Esophagus (tissue), 2 donors: Measurements from ENCODE around the gene HS3ST4. TPM values are rescaled to one million over a fixed set of nuclear protein-coding genes. Genes with fewer than 3 reads are reported as not detected.
"Not testable (repeated sequence)": the region's sequence is repeated elsewhere in the genome, so short reads cannot be mapped to it uniquely, and the experiment has no call there.

Experiments used
- H3K27ac ChIP-seq, 2 donors: one replicate each; pipeline ENCODE4 v1.5.1; 2013; ENCODE audit warnings: low read depth in 2 of 2, mild to moderate bottlenecking in 2 of 2, inconsistent platforms in 1 of 2, low read length in 1 of 2, moderate library complexity in 1 of 2
- H3K27me3 ChIP-seq, 2 donors: one replicate each; pipeline ENCODE4 v1.6.1; 2013; ENCODE audit warnings: low read length in 2 of 2, control low read depth in 1 of 2, mild to moderate bottlenecking in 1 of 2; ENCODE audit not compliant: insufficient read depth in 2 of 2, control insufficient read depth in 1 of 2
- H3K36me3 ChIP-seq, 2 donors: one replicate each; pipeline ENCODE4 v1.6.1; 2013; ENCODE audit warnings: low read length in 1 of 2; ENCODE audit not compliant: control insufficient read depth in 2 of 2, insufficient read depth in 2 of 2
- H3K4me1 ChIP-seq, 2 donors: one replicate each; pipeline ENCODE4 v1.6.1; 2013; ENCODE audit warnings: low read length in 1 of 2; ENCODE audit not compliant: control insufficient read depth in 2 of 2, insufficient read depth in 2 of 2
- H3K4me3 ChIP-seq, 2 donors: one replicate each; pipeline ENCODE4 v1.5.1; 2013; ENCODE audit warnings: low read length in 2 of 2, mild to moderate bottlenecking in 2 of 2, low read depth in 1 of 2, moderate library complexity in 1 of 2
- H3K9me3 ChIP-seq, 2 donors: one replicate each; pipeline ENCODE4 v1.6.1; 2013; ENCODE audit warnings: mild to moderate bottlenecking in 2 of 2, low read depth in 1 of 2, low read length in 1 of 2, moderate library complexity in 1 of 2; ENCODE audit not compliant: control insufficient read depth in 2 of 2, insufficient read depth in 1 of 2
- WGBS, 2 donors: extraction: QIAGEN DNeasy Blood & Tissue Kit; methylation state at CpG; one replicate each; pipeline ENCODE4 v1.1.7; 2013; 5-methylcytosine and 5-hydroxymethylcytosine counted together
- polyA plus RNA-seq, 2 donors: library from polyadenylated mRNA; stranded (reverse); fragments of 200-250 nt; gene quantifications; one replicate each; pipeline ENCODE4 v1.2.3, GENCODE V29; 2013
- donor health status: healthy with polysubstance abuse.
- donor health status: Bipolar disorder and iron deficiency.

HS3ST4 gene
- polyA plus RNA-seq, 2 donors = 0.08 to 0.16 TPM

- Histone ChIP-seq H3K4me1 (no peaks in the 10 kb centered on the region), H3K9me3 (no peaks in the 10 kb centered on the region), H3K27ac (no peak overlapping the region), H3K27me3 (no peaks in the 10 kb centered on the region), H3K36me3 (no peaks in the 10 kb centered on the region), H3K4me3 (no peak overlapping the region)
- WGBS, 2 donors = 47 to 51% methylated on average over 9 of the region's 9 CpGs
Observed at GRCh38 chr16:26071101-26071866, 379.5 kb downstream of the HS3ST4 start.

GRCh38 chr16:26078716-26079355, 387.1 kb downstream of the HS3ST4 start:
- H3K36me3 ChIP-seq = no peaks in the 10 kb centered on the region
- H3K27ac ChIP-seq = no peak overlapping the region
- H3K4me3 ChIP-seq = no peak overlapping the region
- H3K4me1 ChIP-seq = no peaks in the 10 kb centered on the region
- 12 to 13% methylated on average over 10 of the region's 10 CpGs for WGBS, 2 donors
- no peaks in the 10 kb centered on the region for H3K9me3 ChIP-seq
- H3K27me3 ChIP-seq = no peaks in the 10 kb centered on the region

GRCh38 chr16:26087091-26087490, 395.3 kb downstream of the HS3ST4 start:
- no peaks in the 10 kb centered on the region for H3K4me1 ChIP-seq
- no peaks in the 10 kb centered on the region for H3K36me3 ChIP-seq
- H3K27me3 ChIP-seq = no peaks in the 10 kb centered on the region
- WGBS, 2 donors = 51 to 53% methylated on average over 2 of the region's 2 CpGs
- no peak overlapping the region for H3K27ac ChIP-seq
- no peak overlapping the region for H3K4me3 ChIP-seq
- no peaks in the 10 kb centered on the region for H3K9me3 ChIP-seq

- Histone ChIP-seq H3K4me3 (no peak overlapping the region), H3K36me3 (no peaks in the 10 kb centered on the region), H3K4me1 (no peaks in the 10 kb centered on the region), H3K9me3 (no peaks in the 10 kb centered on the region), H3K27me3 (no peaks in the 10 kb centered on the region), H3K27ac (no peak overlapping the region)
- WGBS, 2 donors = 94 to 98% methylated on average over 1 of the region's 1 CpG
Observed at GRCh38 chr16:26091511-26091910, 399.8 kb downstream of the HS3ST4 start.

GRCh38 chr16:26098206-26098605, 406.4 kb downstream of the HS3ST4 start:
- H3K27me3 ChIP-seq, H3K4me1 ChIP-seq, H3K9me3 ChIP-seq, H3K27ac ChIP-seq, H3K4me3 ChIP-seq, H3K36me3 ChIP-seq: not testable (repeated sequence)
- WGBS, 2 donors = 87 to 97% methylated on average over 3 of the region's 3 CpGs

- 44 to 55% methylated on average over 6 of the region's 6 CpGs for WGBS, 2 donors
- Histone ChIP-seq H3K27ac (no peak overlapping the region), H3K4me3 (no peak overlapping the region), H3K9me3 (no peaks in the 10 kb centered on the region), H3K27me3 (no peaks in the 10 kb centered on the region), H3K36me3 (no peaks in the 10 kb centered on the region), H3K4me1 (no peaks in the 10 kb centered on the region)
Observed at GRCh38 chr16:26102369-26102768, 410.6 kb downstream of the HS3ST4 start.

GRCh38 chr16:26108836-26109505, 417.2 kb downstream of the HS3ST4 start:
- H3K4me3 ChIP-seq = no peak overlapping the region
- no peaks in the 10 kb centered on the region for H3K9me3 ChIP-seq
- no peaks in the 10 kb centered on the region for H3K4me1 ChIP-seq
- H3K27me3 ChIP-seq = no peaks in the 10 kb centered on the region
- no peaks in the 10 kb centered on the region for H3K36me3 ChIP-seq
- WGBS, 2 donors = 75 to 76% methylated on average over 13 of the region's 13 CpGs
- no peak overlapping the region for H3K27ac ChIP-seq

- H3K4me1 ChIP-seq = no peaks in the 10 kb centered on the region
- H3K4me3 ChIP-seq = no peak overlapping the region
- H3K27ac ChIP-seq = no peak overlapping the region
- WGBS, 2 donors = 69 to 77% methylated on average over 5 of the region's 5 CpGs
- no peaks in the 10 kb centered on the region for H3K9me3 ChIP-seq
- H3K36me3 ChIP-seq = no peaks in the 10 kb centered on the region
- H3K27me3 ChIP-seq = no peaks in the 10 kb centered on the region
Observed at GRCh38 chr16:26111900-26112299, 420.1 kb downstream of the HS3ST4 start.

- Histone ChIP-seq H3K9me3 (peaks cover 0 to 2% of the 10 kb centered on the region in 2 donors), H3K4me3 (no peak overlapping the region), H3K27ac (no peak overlapping the region), H3K4me1 (no peaks in the 10 kb centered on the region), H3K27me3 (no peaks in the 10 kb centered on the region), H3K36me3 (no peaks in the 10 kb centered on the region)
- WGBS, 2 donors = 26 to 38% methylated on average over 3 of the region's 3 CpGs
Observed at GRCh38 chr16:26118575-26118974, 426.8 kb downstream of the HS3ST4 start.
